Activated naive CD4-positive, alpha-beta T cell (primary cell): ENCODE measurements around the gene SAMSN1.

Experiments used
- DNase-seq, 4 experiments: peaks; one replicate each; lab custom pipeline; 2025; lab: John Stamatoyannopoulos, UW

SAMSN1 gene

DNA sequence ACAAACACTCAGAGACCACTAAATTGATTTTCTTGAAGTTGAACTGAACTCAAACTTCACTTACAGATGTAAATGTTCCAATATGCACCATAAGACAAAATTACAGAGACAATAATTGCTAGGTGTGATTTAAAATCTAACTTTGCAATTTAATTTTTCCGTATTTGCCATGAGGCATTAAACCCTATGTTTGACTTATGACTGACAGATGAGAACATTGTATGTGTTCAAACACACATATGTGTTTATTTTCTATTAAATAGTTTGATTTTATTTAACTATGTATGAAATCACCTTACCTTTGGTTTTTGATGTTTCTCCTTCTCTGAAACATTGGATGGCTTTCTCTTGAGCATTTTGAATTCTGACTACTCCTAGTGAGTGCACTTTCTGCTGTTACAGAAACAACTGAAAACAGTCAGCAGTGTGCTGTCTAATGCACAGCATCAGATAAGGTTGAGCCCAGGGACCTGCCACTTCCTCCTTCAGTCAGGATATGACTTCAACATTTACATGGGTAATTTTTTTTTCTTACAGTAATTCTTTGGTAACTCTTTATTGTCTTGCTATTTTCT is at the start of gene SAMSN1:
SAMSN1 (minus strand) TSS at position 410 of the 575 bp plus-strand sequence; CDS start at position 356, 54 bp downstream.
- peak in 3 of 4 experiments; percentile 13 to 31 (median 30) for DNase-seq

DNA sequence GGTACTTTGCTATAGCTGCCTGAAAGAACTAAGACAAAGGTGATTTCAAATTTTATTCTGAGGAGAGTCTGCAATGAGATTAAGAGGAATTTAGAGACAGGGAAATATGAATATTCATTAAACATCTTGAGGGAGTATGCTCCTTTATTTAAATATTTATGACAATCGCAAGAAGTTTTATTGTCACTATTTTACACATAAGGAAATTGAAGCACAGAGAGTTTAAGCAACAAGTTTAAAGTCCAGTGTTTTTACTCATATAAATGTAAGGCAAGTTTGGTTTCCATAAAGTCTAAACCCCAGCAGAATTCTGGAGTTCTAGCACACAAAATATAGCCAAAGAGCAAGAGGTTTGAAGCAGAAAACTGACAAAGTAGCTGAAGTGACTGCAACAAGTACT is 49.3 kb upstream of the SAMSN1 start:
- no peak for DNase-seq

DNA sequence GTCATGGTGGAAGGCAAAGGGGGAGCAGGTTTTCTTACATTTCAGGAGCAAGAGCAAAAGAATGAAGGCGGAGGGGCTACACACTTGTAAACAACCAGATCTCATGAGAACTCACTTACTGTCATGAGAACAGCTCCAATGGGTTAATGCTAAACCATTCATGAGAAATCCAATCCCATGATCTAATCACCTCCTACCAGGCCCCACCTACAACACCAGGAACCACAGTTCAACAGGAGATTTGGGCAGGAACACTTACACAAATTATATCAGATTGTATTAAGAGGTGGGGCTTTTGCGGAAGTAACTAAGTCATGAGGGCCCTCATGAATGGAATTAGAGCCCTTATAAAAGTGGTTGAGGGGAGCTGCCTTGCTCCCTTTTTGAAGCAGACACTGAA is 48.9 kb upstream of the SAMSN1 start:
- no peak for DNase-seq

DNA sequence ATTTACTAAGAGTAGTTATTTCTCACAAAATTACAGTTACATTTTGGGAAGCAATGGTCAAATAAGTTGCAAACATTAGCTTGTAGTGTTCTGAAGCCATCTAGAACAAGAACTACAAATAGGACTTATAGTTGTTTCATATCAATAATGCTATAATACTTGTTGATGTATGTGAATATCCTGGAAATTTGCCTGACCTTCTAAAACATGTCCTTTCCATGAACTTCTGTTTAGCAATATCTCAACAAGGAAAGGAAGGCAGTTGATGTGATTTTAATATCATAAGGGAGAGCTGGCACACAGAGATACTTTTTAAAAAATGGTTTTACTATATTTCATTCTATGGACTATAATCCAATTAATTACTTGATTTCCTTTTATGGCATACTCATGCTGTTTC is 47.1 kb upstream of the SAMSN1 start:
- no peak for DNase-seq

DNA sequence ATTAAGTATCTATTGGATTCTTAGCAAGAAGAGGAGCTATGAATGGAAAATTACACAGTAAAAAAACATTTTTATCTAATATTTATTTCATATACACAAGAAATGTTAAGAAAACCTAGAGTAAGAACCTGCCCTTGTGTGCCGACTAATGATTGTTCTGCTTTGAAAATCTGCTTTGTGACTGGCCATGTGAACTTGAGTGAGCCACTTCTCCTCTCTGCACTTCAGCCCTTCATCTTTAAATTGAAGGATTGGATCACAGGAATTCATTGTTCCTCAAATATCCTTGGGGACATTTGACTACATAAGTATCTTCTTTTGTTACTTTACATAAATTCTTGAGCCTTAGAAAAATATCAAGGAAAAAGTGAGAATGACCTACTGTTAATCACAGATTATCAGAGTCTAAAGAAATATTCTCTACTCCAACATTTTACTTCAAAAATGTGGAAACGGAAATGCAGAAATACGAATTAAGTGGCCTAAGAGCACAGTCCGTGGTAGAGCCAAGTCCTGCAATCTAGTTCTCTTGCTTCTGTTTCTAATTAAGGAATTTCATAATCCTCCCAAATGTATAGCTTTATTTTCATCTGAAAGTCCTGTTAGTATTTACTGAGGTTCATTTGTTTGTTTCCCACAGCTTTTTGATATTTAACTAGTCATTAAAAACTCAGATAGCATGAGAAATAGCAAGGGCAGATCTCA is 46.3 kb upstream of the SAMSN1 start:
- no peak for DNase-seq

DNA sequence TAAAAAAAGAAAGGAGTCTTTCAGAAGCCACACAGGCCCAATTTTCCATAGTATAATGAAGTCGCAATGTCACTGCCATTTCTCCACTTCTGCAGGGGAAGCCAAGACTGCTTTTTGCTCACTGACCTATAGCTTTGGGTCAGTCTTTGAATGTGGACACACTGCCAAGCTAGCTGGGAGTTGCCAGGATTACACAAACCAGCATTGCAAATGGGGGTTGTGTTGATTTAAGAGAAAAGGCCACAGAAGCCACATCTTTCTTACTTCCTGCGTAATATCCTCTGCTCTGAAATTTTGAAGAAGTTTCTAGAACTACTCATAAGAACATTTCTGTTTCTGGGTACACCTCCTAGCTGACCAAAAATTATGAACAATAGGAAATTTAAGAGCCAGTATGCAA is 45.8 kb upstream of the SAMSN1 start:
- DNase-seq: no peak

DNA sequence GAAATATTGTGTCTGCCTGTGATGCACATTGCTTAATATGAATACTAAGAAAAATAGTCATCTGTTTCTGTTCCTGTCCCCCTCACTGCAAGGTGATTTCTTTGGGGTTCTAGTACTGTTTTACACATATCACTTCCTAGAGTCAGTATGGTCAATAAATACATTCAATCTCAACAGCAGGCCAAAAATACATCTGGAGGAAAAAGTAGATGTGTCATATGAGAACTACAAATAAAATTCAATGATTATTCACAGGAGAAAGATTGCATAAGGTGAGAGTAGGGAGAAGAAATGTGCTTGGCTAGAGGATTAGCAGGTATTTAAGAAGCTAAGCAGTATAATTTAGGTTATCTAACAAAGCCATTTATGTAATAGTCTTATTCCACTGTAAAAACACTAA is 45.3 kb upstream of the SAMSN1 start:
- DNase-seq: no peak

DNA sequence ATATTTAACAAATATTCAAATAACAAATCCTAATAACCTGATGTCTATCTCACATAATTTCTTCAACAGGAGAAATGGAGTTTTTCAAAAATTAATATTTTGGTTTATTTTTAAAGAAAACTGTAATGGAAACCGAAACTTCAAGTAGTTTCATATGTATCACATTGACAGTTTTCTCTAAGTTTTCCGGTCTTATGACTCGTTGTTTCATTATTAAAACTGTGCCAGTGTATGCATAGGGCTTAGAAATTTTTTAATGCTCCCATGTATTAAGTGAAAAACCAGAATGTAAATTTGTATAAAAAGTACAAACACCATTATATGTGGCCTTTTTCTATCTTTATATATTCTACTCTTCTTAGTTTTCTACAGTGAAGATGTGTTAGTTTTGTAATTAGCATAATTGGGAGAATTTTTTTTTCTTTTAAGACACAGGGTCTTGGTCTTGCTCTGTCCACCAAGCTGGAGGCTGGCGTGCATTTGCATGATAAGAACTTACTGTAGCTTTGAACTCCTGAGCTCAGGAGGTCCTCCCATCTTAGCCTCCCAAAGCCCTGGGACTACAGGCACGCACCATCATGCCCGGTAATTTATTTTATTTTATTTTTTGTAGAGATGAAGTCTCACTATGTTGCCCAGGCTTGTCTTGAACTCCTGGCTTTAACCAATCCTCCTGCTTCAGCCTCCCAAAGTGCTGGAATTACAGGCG is 43.9 kb upstream of the SAMSN1 start:
- no peak for DNase-seq

DNA sequence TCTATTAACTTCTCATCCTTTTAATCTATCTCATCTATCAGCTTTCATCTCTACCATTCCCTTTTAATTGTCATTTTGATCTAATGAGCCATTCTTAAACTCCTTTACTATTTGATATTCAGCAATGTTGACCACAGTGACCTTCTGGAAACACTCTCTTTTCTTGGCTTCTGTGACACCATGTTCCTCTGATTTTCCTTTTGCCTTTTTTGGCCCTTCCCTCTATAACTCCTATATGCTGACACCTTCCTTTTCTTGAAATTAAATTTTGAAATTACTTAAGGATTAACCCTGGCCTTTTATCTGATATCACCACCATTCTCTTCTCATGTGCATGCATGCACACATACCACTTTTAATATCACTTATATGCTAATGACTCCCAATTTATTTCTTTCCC is 41.2 kb upstream of the SAMSN1 start:
- DNase-seq: no peak

DNA sequence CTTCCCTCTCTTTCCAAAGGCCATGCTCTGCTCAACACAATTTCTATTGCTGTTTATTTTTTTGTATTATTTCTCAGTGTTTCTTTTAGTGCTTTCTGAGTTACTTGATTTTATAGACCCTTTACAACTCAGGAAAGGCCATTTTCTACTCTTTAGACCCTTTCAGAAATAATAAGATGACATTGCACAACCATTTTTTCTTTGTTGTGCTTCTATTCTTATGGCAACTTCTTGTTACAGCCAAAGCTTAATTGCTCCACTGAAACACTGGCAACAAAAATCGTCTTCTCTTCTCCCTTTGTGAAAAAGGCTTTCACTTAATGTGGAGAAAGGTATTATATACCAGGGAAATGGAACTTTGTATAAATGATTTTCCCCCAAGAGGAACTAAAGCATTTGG is 39.0 kb upstream of the SAMSN1 start:
- DNase-seq: no peak

DNA sequence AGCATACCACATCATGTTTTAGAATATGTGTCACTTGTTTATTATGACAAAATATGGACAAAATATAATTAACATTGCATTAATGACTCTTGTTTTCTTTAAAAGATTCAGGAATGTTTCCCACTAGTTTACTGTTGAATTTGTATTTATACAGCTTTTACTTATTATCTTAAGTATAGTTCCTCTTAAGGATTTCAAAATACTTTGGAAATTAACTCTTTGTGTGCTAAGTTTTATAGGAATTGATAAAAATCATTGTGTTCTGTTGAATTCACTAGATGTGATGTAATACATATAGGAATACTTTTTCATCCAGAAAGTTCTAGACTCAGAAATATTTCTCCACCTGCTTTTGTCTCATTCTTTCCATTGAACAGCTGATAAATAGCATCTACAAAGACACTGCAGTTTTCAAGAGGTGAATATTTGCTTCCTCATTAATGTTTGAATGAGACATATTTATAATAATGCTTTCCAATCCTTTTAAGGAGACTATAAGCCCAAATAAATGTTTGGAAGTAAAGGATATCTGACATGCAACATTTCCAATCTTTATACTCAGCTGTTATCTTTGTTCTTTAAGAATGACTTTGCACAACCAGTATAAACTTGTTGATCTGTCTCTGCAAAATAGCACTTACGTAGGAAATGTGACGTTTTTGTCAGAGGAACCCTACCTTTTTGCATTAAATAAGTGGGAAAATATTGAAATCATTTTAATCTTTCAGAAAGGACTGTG is 38.4 kb upstream of the SAMSN1 start:
- DNase-seq: no peak

DNA sequence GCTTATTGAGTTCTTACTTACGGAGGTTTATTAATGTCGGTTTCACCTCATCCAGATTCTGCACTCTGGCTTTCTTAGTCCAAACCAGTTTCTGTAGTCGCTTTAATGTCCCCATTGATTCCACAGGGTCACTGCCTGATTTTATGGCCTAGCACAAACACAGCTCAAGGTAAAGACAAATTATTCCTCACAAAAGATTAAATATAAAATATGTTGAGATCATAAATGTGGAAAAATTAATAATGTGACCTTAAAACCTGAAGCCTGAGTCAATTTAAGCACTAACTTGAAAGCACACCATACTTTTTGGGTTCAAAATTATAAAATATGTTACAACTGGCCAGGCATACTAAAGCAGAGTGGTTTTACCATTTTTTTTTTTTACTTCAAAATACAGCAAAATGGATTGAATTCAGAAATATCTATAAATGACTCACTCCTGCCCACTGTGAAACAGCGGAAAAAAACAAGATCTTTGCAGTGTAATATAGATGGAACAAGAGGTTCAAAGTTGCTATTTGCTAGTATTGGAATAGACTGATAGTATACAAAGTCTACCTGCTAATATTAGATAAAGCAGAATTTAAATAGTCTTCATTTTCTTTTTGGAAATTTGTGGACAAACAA is 37.6 kb upstream of the SAMSN1 start:
- DNase-seq: no peak

DNA sequence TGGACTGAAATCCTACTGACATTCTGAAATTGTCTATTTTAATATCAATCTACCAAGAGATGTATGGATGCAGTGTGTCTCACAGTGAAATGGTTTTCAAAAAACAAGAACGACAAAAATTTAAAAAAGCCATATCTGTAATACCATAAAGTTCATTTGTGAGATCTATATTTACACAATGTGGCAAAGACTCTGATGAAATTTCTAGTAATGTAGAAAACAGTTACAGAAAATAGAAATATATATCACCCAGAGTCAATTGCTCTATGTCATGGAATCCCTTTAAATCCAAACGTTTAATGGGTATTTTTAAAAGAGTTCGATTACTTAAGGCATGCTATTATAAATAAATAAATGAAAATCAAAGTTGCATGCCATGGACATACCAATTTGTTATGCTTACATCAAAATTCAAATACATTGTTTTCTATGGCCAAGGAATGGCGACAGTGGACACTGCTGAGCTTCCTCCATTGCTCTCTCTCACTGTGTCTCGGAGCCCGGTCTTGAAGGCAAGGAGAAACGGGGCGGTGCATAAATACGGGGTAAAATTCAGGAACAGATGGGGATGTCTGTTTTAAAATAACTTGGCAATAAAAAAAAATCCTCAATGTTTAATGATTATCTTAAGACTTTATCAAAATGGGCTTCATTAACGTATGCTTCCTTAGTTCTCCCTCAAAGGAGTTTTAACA is 37.0 kb upstream of the SAMSN1 start:
- no peak for DNase-seq

DNA sequence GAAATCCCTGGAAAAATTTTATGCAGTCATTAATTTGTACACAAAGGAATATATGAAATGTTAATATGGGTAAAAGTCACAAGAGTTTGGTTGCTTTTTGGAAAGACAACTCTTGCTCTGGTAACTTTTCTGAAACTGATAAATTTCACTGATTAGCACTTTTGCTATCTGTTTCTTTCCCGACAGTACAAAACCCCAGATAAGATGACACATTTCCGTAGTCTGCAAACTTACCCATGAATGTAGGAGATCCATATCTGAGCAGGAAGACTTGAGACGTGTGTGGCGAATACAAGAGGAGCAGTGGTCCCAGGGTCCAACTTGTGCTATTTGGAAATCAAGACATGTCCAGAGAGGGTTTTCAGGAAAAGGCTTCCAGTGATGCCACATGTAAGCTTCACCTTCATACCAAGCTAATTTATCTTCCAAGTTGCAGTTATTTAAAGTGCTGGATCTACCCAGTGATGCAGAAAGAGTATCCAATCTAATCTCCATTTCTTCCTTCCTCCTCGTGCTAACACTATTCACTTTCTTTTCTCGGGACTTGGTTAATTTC is 35.9 kb upstream of the SAMSN1 start:
- no peak for DNase-seq

DNA sequence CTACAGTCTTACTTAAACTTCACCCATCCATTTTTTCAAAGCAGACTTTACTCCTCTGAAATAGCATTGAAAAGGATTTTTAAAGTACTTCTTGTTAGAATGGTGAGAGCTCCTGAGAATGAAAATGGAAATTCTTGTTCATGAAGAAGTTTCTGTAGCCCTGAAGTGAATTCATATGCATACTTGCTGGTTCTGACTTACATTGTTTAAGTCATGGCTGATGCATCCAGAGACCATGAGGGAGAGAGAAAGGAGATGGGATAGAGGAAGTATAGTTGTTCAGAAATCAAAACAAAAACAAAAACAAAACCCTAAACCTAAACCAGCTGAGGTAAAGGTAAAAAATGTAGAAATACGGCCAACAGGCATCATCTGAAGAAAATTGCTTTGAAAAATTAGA is 27.1 kb upstream of the SAMSN1 start:
- DNase-seq: no peak

DNA sequence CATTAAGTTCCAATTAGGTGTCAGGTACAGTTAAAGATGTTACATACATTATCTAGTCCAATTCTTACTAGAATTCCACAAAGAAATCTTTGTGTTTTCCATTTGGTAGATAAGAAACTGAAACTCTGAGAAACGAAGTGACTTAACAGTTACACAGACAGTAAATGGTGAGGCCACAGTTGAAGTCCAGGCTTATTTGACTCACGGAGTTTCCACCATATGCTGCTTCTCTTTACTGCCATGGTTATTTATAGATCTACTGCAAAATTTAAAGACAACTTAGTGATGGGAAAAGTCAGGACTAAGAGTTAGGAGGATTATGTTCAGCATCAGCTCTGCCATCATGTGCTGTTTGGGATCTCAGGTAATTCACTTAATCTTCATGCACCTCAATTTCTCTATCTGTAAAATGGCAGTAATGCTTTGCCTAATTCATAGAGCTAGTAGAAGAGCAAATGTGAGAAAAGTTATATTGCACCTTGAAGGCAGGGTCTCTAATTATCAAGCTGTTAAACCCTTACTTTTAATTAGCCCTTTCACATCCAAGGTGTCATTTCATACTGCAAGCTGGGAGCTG is 26.2 kb upstream of the SAMSN1 start:
- no peak for DNase-seq

DNA sequence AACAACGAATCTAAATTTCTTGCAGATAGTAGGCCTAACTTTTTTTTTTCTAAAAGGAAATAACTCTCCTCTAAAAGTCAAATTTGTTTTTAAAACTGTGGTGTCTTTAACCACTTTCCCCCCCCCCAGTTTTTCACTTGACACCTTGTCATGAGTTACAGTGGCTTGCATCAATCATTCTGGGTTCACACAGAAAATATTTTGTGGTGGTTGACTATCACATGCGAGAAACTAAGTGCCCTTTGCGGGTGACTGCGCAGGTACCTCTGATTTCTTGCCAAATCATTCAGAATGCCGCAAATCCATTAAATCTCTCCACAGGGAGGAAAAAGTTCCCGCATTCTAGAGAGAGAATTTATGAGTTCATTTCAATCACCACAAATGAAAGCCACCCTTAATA is 23.8 kb upstream of the SAMSN1 start:
- no peak for DNase-seq

DNA sequence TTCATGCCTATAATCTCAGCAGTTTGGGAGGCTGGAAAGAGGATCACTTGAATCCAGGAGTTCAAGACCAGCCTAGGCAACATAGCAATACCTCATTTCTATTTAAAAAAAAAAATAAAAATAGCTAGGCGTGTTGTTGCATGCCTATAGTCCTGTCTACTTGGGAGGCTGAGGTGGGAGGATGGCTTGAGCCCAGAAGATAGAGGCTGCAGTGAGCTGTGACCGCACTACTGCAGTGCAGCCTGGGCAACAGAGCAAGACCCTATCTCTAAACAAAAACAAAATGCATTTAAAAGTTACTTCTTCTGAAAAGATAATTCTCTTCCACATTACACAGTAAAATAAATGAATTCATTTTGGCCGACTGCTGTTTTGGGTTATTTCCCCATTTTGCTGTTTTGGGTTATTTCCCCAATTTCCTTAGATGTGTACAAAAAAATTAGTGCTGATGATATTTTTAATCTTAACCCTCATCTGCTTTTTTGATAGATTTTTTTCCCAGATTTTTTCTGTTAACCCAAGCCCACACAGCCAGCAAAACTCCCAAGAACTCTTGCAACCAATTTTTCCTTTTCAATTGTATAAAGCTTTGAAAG is 23.0 kb upstream of the SAMSN1 start:
- DNase-seq: no peak

DNA sequence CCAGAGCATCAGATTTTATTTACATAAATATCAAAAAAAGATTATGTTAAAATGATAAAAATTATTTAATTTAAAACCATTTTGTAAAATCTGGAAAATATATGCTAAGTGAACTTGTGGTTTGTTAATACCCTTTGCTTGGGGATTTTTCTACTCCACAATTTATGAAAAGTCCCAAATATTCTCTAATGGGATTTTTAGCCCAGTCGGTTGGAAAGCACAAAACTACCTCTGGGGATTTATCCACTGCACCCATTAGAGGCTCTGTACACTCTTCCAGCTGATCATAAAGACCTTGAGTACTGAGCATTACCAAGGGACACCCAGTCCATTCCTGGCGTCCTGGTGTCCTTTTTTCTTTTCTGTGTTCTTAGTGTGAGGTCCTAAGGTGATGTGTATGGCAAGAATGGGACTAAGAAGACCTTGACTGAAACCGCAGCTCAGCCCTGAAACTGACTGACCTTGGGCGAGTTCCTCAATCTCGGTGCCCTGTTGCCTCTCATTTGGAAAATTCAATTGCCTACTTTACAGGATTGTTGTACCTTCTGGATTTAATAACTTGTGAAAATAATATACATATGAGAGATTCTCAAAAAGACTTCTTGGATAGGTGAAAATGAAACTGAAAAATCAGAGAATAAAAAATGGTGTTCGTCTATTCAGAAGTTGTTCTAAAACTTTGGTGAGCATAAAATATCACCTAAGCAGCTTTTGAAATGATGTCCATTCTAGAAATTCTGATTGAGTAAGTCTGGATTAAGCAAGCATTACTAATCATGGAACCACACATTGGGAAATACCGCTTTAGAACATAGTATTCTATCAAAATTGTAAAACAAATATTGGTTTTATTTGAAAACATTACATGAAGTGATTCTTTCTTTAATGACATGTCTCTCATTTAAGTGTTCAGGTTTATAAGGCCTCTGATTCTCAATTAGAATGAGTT is 21.5 kb upstream of the SAMSN1 start:
- DNase-seq: no peak
